ENCODE results near the gene TCP1.
A peak's percentile ranks its signal among the peaks of the same experiment; 100 is the strongest.
"Not testable (repeated sequence)": the region's sequence is repeated elsewhere in the genome, so short reads cannot be mapped to it uniquely, and the experiment has no call there.

Gene TCP1

GRCh38 chr6:159817951-159818739 lies 28.7 kb upstream of the TCP1 start:
- no peak for DNase-seq (ENCODE audit: low read depth in 3 of 3)

DNA sequence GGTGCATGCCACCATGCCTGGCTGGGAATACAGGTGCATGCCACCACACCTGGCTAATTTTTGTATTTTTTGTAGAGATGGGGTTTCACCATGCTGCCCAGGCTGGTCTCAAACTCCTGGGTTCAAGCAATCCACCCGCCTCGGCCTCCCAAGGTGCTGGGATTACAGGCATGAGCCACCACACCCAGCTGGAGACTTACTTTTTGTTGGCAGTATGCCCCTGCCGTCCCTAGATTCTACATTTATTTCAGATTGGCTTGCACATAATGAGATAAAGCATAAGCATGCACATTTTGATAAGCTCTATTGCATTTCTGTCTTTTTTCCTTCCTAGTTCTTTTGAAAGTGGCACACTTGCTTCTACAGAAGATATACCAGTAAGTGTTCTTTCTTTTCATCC lies 27.4 kb upstream of the TCP1 start:
- not testable (repeated sequence) for DNase-seq (ENCODE audit: low read depth in 3 of 3)

DNA sequence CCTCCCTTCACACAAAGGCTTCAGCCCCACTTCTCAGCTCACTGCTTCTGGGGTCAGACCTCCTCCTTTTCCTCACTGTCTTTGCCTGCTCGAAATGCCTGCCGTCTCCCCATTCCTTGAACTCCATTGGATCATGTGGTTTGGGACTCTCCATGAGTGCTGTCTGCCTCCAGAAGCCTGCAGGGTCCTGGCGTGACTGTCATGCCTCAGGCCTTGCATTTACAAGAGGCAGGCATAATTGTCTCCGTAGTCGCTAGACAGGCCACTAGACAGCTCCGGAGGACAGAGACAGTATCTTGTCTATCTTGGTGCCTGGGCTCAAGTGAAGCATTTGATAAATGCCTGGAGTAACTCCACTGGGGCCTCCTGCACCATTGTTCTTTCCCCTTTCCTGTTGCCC lies 26.0 kb upstream of the TCP1 start:
- no peak for DNase-seq (ENCODE audit: low read depth in 3 of 3)

DNA sequence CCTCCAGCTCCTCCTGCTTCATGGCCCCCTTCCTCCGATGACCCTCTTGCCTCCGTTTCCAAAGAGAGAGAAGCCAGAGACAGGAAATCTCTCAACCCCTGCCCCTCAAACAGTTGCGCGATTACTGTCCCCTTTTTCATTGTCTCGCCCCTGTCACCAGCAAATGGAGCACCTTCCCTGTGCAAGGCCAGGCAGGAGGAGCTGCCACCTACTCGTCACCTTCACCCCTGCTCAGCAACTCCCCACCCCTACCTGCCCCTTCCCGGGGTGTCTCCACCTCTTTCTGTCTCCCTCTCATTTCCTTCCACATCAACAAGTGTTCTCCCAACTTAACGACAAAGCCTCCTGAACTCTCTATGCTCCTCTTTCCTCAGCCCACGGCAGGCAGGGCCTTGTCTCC lies 24.4 kb upstream of the TCP1 start:
- DNase-seq (ENCODE audit: low read depth in 3 of 3) = no peak

DNA sequence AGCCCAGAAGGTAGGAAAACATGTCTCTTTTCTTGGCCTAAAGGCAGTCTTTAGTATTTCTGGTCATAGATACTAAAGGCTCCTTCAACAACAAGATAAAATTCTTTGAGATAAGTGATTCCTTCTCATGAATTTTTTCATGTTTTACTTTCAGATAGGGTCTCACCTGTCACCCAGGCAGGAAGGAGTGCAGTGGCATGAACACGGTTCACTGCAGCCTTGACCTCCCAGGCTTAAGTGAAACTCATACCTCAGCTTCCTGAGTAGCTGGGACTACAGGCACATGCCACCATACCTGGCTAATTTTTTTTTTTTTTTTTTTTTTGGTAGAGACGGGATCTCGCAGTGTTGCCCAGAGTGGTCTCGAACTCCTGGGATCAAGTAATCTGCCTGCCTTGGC lies 19.7 kb upstream of the TCP1 start:
- no peak for DNase-seq (ENCODE audit: low read depth in 3 of 3)

- DNase-seq (ENCODE audit: low read depth in 3 of 3) = no peak
These were observed 19.2 kb upstream of the TCP1 start for GRCh38 chr6:159808647-159809046.

DNA sequence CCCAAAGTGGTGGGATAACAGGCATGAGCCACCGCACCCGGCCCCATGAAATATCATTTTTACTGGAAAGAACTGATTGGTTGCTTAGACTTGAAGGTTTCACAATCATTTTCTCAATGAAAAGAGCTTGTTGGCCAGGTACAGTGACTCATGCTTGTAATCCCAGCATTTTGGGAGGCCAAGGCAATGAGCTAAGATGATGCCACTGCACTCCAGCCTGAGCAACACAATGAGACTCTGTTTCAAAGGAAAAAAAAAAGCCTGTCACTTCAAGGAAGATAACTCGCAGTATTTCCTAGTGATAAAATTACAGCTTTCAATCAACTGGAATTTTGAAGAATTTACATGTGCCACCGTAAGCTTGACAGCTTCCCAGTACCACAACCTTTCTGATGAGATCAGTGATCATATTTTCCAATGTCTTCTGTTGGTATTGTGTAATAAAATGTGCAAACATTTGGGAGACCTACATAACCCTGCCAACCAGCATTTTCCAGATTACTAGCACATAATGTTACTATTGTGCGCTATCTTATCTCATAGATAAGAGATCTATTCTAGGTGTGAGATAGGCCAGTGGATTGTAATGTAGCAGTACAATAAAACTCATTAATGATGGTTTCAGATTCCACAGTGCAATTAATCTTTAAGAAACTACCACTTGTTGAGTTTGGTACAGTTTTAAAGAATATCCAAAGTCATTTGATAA lies 17.9 kb upstream of the TCP1 start:
- DNase-seq (ENCODE audit: low read depth in 3 of 3) = no peak

DNA sequence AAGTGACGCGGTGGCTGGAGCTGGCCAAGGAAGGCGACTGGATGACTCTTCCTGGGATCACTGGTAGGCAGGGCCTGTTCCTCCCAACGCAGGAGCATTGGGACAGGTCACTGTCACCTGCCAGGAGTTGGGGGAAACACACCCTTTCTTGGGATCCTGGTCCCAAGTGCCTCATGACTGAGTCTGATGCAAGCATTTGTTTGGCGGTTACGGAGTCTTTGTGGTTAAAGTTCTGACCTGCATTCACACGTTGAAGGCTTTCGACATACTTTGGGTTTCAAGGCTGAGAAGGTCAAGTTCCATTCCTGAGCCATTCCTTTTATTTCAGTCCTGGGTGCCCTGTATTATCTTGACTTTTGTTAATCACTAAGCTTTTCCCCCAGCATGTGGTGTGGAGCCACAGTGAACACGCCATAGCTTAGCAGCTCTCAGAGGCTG lies 16.6 kb upstream of the TCP1 start:
- DNase-seq (ENCODE audit: low read depth in 3 of 3) = no peak

DNA sequence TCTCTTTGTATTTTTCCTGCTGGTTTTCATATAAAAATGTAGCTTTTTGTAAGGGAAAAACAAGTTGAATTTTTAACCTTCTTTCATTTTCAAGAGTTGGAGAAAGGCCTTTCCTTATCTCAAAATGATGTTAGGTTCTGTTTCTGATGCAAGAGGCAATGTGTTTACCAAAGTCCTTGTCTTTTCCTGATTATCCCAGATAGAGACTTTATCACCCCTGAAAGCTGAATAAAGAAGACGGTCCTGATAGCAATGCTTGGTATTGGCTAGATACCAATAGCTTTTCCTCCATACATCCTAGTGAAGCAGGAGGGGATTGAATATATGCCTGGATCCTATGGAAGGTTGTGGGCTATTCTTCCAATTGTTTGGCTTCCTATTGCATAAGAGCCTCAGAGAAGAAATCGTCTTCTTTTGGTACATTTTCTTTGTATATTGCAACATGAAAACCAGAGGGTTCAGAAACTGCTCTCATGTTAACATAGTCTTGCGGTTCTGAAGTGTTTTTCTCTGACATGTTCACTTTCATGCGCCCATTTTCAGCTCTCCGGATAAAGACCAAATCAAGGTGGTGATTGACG lies 16.1 kb upstream of the TCP1 start:
- DNase-seq (ENCODE audit: low read depth in 3 of 3) = no peak

- DNase-seq (ENCODE audit: low read depth in 3 of 3) = no peak
These were observed 15.1 kb upstream of the TCP1 start for GRCh38 chr6:159804504-159804903.

DNA sequence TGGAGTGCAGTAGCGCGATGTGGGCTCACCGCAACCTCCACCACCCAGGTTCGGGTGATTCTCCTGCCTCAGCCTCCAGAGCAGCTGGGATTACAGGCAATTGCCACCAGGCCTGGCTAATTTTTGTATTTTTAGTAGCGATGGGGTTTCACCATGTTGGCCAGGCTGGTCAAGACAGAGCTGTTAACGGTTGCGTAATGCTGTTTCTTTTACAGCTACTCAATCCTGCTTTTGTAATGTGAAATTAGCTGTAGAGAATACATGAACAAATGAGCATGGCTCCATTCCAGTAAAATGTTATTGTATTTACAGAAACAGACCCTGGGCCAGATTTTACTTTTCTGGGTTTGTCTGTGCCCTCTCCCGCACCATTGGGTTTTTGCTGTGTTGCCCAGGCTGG lies 12.5 kb upstream of the TCP1 start:
- DNase-seq (ENCODE audit: low read depth in 3 of 3) = no peak

DNA sequence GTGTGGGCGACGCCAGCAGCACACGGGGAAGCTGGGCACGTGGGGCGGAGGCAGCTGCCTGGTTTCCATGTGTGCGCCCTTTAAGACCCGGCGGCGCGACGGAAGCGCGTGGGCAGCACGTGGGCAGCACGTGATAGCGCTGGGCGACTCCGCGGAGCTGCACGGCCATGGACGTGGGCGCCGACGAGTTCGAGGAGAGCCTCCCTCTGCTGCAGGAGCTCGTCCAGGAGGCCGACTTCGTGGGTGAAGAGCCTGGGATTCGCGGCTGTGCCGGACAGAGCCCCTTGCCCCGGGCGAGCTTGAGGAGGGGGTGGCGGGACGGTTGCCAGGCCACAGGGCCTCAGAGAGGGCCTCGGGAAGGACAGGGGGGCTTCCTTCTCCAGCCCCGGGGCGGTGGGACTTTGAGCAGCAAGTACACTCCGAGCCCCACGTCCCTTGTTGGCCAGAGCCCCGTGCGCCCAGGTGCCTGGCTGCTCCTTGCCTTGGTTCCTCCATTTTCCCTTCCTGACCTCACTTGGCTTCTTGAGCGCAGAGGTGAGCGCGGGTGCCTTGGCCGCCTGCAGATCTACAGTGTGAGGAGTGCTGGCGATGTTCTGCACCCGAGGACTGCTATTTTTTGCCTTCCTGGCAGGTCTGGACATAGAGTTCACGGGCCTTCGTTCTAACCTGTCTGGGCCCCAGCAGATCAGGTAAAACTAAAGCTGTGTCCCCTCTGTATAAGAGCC lies 10.9 kb upstream of the TCP1 start, which contains the start of gene PNLDC1:
TSS of gene PNLDC1 (plus strand) at position 136 of the 725 bp plus-strand sequence. CDS start at position 168, 32 bp downstream.
- DNase-seq (ENCODE audit: low read depth in 3 of 3) = no peak

GRCh38 chr6:159797554-159797953 lies 8.2 kb upstream of the TCP1 start:
- no peak for DNase-seq (ENCODE audit: low read depth in 3 of 3)

DNA sequence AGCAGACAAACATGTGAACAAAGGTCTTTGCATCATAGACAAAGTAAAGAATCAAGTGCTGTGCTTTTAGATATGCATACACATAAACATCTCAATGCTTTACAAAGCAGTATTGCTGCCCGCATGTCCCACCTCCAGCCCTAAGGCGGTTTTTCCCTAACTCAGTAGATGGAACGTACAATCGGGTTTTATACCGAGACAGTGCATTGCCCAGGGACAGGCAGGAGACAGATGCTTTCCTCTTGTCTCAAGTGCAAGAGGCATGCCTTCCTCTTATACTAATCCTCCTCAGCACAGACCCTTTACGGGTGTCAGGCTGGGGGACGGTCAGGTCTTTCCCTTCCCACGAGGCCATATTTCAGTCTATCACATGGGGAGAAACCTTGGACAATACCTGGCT lies 5.6 kb upstream of the TCP1 start:
- DNase-seq (ENCODE audit: low read depth in 3 of 3) = not testable (repeated sequence)

- DNase-seq (ENCODE audit: low read depth in 3 of 3) = peak in 1 of 3 donors; percentile 5
These were observed 1.7 kb upstream of the TCP1 start for GRCh38 chr6:159790956-159791598.

GRCh38 chr6:159790149-159790955 lies 950 bp upstream of the TCP1 start, which contains the start of gene MRPL18:
TSS of gene MRPL18 (plus strand) at chr6:159790467. CDS start at chr6:159790588, 121 bp downstream.
- DNase-seq (ENCODE audit: low read depth in 3 of 3) = peak; percentile 80 to 89 (median 86)

DNA sequence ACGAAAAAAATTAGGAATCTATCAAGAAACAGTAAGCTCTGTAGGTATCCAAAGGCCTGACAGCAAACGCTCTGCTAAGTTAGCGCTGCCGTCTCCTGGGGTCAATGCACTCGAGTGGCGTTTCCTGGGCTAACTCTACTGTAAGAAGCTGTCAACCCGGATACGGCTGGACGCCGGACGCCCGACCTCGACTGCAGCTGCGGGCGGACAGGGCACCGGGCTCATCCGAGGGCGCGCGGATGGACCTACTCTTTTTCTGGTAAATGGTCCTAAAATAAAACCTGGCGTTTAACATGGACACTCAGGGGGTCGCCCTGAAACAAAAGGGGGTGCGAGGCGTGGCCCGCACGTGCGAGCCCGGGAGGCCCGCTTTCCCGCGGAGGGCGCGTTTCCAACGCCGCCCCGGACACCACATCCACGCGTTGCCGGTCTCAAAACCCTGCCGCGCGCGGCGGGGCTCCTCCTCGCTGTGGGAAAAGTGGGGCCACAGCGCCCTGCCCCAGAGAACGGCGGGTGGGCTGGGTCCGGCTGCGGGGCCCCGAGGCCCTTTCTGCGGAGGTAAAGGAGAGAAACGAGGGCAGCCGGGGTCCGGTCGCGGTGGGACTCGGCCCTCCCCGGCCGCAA lies 537 bp downstream of the TCP1 start:
- peak in 2 of 3 donors; percentile 5 to 18 for DNase-seq (ENCODE audit: low read depth in 3 of 3)

- peak in 1 of 3 donors; percentile 1 for DNase-seq (ENCODE audit: low read depth in 3 of 3)
These were observed 1.1 kb downstream of the TCP1 start for GRCh38 chr6:159788276-159788675.

DNA sequence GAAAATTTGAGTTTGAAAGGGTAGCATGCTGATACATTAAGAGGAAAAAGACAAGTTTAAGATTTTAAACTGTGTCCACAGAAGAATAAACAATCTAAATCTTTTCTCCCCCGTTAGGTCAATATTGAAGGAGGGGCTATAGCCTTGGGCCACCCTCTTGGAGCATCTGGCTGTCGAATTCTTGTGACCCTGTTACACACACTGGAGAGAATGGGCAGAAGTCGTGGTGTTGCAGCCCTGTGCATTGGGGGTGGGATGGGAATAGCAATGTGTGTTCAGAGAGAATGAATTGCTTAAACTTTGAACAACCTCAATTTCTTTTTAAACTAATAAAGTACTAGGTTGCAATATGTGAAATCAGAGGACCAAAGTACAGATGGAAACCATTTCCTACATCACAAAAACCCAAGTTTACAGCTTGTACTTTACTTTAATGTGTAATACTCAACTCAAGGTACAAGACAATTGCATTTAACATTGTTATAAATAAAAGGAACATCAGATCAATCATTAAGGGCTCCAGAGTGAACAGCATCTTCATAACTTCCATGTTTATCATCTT lies 10.8 kb downstream of the TCP1 start:
- no peak for DNase-seq (ENCODE audit: low read depth in 3 of 3)

GRCh38 chr6:159778131-159778530 lies 11.3 kb downstream of the TCP1 start:
- no peak for DNase-seq (ENCODE audit: low read depth in 3 of 3)
